ENCODE measurements around the gene DENND5A.

Gene DENND5A

DNA sequence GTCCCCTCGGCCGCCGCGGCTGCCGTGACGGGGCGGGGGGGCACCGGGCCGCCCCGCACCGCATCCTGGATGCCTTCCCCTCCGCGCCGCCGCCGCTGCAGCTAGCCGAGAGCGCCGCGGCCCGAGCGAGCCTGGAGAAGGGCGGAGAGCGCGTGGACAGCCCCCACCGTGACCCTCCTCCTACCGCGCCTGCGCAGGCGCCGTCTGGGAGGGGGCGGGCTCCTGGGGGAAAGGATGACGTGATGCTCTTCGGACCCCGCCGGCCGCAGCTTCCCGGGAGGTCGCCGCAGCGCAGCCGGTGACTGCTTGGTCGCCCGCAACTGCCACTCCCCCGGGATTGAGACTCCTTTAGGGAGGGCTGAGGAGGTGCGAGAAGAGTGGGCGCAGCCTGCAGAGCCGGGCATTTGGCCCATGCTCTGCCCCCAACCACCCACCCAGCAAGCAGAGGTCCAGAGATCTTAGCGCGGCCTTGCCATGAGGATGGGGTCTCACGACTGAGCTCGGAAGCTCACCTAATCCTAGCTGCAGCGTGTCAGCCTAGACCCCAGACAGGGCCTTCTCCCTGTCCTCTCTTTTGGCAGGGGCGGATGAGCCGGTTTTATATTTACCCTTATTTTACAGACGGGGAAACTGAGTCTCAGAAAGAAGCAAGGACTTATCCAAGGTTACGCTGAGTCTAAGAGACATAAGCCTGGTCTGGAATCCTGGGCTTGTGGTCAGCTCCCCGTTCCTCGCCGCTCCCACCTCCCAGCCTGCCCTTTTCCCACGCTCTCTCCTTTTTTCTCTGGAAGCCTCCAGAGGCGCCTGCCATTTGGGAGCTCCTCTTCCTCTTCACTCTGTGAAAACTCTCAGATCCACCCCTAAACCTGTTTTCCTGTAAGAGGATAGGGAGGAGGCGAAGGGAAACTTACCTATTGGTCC lies at the start of gene DENND5A:
DENND5A (minus strand) TSS at position 140 of the 921 bp plus-strand sequence. CDS start 281 bp downstream, outside the sequence.
- Mint-ChIP-seq H3K36me3 (no peaks in the 10 kb centered on the region), H3K27me3 (no peaks in the 10 kb centered on the region), H3K4me3 (peak within 1 kb of the TSS; percentile 95), H3K27ac (peak within 1 kb of the TSS; percentile 99), H3K9me3 (no peaks in the 10 kb centered on the region), H3K4me1 (peaks cover 37% of the 10 kb centered on the region)

DNA sequence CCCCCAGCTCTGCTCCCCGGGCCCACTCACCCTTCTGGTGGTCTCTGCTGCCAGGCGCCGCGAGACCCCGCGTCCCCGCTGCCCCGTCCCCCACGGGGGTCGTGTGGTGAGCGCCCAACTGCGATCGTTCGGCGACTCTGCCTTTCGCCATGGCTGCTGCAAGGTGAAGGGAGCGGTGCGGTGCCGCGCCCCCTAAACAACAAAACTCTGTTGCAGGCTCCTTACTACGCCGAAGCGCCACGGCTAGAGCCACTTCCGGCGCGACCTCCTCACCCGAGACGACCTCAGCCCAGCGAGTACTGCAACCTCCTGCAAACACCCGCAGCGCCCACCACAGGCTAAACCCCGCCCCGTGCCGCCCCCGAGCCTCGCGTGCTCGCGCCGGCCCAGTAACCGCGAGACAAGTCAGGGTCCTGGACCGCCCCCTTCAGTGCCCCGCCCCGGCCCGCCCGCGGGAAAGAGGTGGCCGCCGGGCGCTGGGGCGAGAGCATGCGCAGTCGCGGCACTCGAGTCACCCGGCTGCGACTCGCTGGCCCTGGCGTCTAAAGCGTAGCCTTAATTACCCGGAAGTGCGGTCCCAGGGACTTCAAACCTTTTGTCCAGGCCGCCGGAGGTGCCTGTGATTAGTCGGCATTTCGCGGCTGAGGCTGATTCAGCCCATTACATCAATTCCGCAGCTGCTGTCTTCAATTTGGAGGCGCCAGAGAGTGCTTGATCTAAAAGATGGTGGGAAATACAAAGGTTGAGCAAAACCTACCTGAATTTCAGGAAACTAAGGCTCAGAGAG lies 49.3 kb upstream of the DENND5A start, which contains the start of gene TMEM41B:
TMEM41B (minus strand) TSS at position 303 of the 787 bp plus-strand sequence; CDS start at position 151, 152 bp downstream.
- Mint-ChIP-seq H3K9me3 (no peaks in the 10 kb centered on the region), H3K4me1 (peaks cover 37% of the 10 kb centered on the region), H3K4me3 (peak within 1 kb of the TSS; percentile 99)

DNA sequence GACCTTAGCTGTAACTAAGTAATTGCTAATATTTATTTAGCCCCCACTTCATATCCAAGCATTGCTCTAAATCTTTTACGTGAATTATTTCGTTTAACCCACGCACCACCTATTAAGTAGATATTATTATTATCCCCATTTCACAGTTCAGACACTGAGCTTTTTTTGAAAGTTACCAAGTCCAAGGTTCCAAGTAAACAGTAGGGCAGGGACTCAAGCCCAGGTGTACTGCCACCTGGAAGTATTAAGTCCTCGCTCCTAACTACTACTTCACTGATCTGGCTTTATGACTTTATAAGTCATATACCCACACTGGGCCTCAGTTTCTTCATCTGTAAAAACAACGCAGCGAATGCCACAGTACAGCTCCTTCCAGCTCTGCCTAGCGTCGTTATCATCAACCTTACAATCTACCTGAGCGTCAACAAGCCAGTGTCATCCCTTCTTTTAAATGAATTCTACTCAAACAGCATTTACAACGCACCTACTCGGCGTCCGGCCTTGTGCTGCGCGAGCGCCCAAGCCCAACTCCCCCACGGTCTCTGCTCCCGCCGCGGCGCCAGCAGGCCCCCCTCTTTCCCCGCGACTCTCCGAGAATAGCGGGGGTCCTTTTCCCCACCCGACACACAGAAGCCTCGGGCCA lies 48.6 kb upstream of the DENND5A start:
- H3K4me1 Mint-ChIP-seq: peaks cover 43% of the 10 kb centered on the region
- peak overlapping the region; percentile 97 for H3K27ac Mint-ChIP-seq
- H3K9me3 Mint-ChIP-seq: no peaks in the 10 kb centered on the region
- peaks cover 6% of the 10 kb centered on the region for H3K36me3 Mint-ChIP-seq
- peaks cover 7% of the 10 kb centered on the region for H3K27me3 Mint-ChIP-seq
- peak overlapping the region; percentile 99 for H3K4me3 Mint-ChIP-seq

More for the DNA sequence above, 49.3 kb upstream of the DENND5A start, which contains the start of gene TMEM41B:
- Mint-ChIP-seq H3K27me3 (peaks cover 7% of the 10 kb centered on the region), H3K36me3 (peaks cover 6% of the 10 kb centered on the region), H3K27ac (peak within 1 kb of the TSS; percentile 97)

DNA sequence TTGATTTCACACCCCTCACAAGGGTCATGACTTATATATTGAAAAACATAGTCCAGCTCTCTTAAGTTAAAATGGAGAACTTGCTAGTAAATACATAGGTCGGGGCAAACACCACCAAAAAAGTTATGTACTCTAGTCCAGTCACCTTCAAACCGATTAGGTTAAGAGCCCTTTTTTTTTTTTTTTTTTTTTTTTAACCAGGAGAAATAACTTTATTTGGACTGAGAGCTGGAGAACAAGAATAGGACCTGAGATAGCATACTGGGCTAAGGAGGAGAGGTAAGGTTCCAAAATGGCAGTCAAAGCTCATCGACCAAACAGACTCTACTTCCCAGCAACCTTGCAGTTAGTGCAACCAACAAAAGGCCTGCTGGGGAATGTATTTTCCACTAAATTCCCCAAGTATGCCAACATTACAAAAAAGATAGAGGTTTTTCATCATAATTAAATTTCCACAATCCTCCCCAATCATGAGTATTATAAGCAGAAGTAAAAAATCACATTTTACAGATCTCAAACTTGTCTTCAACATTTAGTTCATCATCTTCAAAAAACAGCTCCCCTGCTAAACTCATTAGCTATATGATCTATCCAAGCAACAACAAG lies 45.4 kb upstream of the DENND5A start:
- Mint-ChIP-seq H3K27me3 (no peaks in the 10 kb centered on the region), H3K4me3 (peak overlapping the region; percentile 37), H3K36me3 (peaks cover 13% of the 10 kb centered on the region), H3K9me3 (no peaks in the 10 kb centered on the region), H3K4me1 (peaks cover 55% of the 10 kb centered on the region), H3K27ac (peak overlapping the region; percentile 47)

DNA sequence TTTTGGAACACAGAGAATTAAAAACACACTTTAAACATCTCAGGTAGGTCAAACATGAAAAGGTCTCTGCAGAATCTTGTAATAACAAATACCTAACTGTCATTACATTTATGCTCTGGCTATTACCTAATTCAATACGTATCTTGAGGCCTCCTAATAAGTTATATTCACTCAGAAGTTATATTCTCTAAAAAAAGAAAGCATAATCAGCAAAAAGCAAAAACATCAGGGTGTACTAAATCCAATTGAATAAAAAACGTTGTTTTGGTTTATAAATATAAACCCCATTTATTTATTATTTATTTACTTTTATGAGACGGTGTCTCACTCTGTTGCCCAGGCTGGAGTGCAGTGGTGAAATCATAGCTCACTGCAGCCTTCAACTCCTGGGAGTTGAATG lies 39.0 kb upstream of the DENND5A start:
- no peak overlapping the region for H3K4me3 Mint-ChIP-seq
- H3K27ac Mint-ChIP-seq: no peak overlapping the region
- no peaks in the 10 kb centered on the region for H3K27me3 Mint-ChIP-seq
- peaks cover 25% of the 10 kb centered on the region for H3K4me1 Mint-ChIP-seq
- H3K36me3 Mint-ChIP-seq: peaks cover 8% of the 10 kb centered on the region
- no peaks in the 10 kb centered on the region for H3K9me3 Mint-ChIP-seq

DNA sequence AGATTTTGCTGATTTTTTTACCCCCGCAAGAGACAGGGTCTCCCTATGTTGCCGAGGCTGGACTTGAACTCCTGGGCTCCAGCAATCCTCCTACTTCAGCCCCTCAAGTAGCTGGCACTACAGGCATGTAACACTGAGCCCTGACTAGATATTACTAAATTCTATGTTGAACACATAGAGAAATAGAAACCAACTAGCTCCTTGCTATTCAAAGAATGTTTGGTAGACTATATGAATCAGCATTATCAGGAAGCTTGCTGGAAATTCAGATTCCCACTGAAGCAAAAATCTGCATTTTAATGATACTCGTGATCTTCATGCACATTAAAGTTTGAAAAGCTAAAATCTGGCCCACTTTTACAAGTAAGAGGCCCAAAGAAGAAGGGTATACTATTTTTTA lies 37.3 kb upstream of the DENND5A start:
- H3K9me3 Mint-ChIP-seq: no peaks in the 10 kb centered on the region
- H3K4me3 Mint-ChIP-seq: no peak overlapping the region
- H3K36me3 Mint-ChIP-seq: peaks cover 4% of the 10 kb centered on the region
- peaks cover 15% of the 10 kb centered on the region for H3K4me1 Mint-ChIP-seq
- H3K27me3 Mint-ChIP-seq: no peaks in the 10 kb centered on the region
- no peak overlapping the region for H3K27ac Mint-ChIP-seq

DNA sequence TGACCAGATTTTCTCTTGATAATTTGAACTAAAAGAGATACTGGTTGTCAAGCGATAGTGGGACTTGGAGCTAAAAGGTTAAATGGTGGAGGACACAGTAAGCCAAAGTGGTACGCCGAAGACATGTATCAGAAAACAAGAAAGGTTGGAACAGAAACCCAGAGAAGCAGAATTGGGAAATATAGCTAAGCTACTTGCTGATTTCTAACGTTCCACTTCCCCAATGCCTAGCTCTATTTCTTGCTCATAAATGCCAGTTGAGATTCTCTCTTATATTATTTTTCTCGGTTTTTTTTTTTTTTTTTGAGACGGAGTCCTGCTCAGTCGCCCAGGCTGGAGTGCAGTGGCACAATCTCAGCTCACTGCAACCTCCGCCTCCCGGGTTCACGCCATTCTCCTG lies 36.6 kb upstream of the DENND5A start:
- H3K9me3 Mint-ChIP-seq: no peaks in the 10 kb centered on the region
- H3K27me3 Mint-ChIP-seq: no peaks in the 10 kb centered on the region
- H3K36me3 Mint-ChIP-seq: peaks cover 2% of the 10 kb centered on the region
- H3K4me1 Mint-ChIP-seq: peaks cover 11% of the 10 kb centered on the region
- no peak overlapping the region for H3K27ac Mint-ChIP-seq
- no peak overlapping the region for H3K4me3 Mint-ChIP-seq

DNA sequence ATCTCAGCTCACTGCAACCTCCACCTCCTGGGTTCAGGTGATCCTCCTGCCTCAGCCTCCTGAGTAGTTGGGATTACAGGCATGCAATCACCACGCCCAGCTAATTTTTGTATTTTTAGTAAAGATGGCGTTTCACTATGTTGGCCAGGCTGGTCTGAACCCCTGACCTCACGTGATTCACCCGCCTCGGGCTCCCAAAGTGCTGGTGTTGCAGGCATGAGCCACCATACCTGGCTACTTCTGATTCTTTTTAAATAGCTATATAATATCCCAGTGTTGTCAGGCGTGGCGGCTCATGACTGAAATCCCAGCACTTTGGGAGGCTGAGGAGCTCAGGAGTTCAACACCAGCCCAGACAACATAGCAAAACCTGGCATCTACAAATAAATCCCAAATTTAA lies 28.5 kb upstream of the DENND5A start:
- Mint-ChIP-seq H3K27me3 (no peaks in the 10 kb centered on the region), H3K36me3 (peaks cover 2% of the 10 kb centered on the region), H3K4me3 (no peak overlapping the region), H3K9me3 (no peaks in the 10 kb centered on the region), H3K27ac (no peak overlapping the region), H3K4me1 (peaks cover 8% of the 10 kb centered on the region)

DNA sequence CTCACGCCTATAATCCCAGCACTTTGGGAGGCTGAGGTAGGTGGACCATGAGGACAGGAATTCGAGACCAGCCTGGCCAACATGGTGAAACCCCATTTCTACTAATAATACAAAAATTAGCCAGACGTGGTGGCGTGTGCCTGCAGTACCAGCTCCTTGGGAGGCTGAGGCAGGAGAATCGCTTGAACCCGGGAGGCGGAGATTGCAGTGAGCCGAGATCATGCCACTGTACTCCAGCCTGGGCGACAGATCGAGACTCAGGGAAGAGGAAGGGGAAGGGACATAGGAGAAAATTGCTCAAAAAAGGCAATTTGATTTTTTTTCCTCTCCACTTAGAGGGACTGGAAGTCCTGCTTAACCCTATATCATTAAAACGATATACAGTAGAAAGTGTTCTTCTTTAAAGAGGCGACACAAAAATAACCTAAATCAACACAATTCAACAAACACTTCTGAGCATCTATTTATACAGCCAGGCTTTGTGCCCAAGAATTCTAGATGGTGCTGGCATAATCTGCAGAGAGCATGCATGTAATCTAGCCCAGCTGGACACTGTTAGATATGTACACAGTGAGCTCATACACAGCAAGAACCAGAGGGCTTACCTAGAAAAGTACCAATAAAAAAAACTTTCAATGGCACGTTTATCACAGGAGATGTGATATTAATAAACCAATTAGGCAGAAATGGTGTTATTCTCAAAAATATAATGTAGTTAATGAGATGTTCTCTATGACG lies 20.9 kb upstream of the DENND5A start:
- Mint-ChIP-seq H3K4me1 (peaks cover 14% of the 10 kb centered on the region), H3K36me3 (peaks cover 4% of the 10 kb centered on the region), H3K9me3 (no peaks in the 10 kb centered on the region), H3K4me3 (no peak overlapping the region), H3K27me3 (no peaks in the 10 kb centered on the region), H3K27ac (no peak overlapping the region)

DNA sequence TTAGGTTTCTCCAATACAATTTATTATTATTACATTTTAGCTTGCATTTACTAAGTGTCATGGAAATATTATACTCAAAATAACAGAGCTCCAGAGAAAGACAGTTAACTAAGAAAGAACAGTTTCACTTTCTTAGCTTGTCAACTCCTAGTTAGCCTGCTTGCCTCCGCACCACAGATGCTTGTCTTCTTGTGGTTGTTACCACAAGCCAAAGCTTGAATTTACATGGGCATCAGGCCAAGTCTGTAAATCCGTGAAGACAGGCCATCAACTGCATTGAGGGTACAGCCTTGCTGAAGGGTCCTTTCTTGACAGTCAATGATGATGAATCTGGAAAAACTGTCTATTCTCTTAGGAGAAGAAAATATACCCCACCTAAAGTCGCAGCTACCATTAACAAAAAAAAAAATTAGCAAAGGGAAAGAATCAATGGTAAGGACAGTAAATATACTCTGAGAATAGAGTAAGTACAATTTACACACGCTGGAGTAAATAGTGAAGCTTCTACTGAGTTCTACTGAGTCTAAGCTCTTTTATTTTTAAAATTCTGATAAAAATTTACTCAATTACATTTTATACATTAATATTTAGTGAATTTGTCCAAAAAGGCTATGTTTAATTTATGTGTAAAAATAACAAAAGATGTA lies 15.6 kb upstream of the DENND5A start:
- H3K36me3 Mint-ChIP-seq: peaks cover 6% of the 10 kb centered on the region
- H3K27ac Mint-ChIP-seq: peak overlapping the region; percentile 51
- H3K4me1 Mint-ChIP-seq: peaks cover 19% of the 10 kb centered on the region
- H3K27me3 Mint-ChIP-seq: no peaks in the 10 kb centered on the region
- H3K4me3 Mint-ChIP-seq: peak overlapping the region; percentile 81
- H3K9me3 Mint-ChIP-seq: no peaks in the 10 kb centered on the region

DNA sequence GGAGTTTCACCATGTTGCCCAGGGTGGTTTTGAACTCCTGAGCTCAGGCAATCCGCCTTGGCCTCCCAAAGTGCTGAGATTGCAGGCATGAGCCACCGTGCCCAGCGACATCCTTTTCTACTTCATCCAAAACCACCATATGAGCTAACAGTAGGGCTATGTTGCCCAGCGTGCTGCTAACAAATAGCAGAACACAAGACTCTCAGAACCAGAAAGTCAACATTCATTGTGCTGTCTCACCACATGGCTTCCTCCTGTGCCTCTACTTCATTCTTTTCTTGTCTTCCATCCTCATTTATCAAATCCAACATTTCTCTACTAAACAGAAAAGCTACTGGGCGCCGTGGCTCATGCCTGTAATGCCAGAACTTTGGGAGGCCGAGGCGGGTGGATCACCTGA lies 12.0 kb upstream of the DENND5A start:
- H3K27me3 Mint-ChIP-seq: no peaks in the 10 kb centered on the region
- peaks cover 30% of the 10 kb centered on the region for H3K4me1 Mint-ChIP-seq
- no peak overlapping the region for H3K27ac Mint-ChIP-seq
- peaks cover 2% of the 10 kb centered on the region for H3K36me3 Mint-ChIP-seq
- H3K4me3 Mint-ChIP-seq: no peak overlapping the region
- H3K9me3 Mint-ChIP-seq: no peaks in the 10 kb centered on the region

DNA sequence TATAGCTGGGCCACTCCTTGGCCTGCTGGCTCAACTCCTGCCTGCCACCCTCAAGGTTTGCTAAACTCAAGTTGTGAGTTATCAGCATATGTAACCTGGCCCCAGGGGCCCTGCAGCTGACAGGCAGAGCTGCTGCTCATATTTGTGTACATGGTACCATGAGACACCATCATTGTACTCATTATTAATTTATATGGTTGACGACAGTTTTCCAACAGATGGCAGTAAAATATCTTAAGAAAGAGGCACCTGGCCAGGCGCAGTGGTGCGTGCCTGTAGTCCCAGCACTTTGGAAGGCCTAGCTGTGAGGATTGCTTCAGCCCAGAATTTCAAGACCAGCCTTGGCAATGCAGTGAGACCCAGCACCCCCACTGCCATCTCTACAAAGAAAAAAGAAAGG lies 11.4 kb upstream of the DENND5A start:
- H3K4me3 Mint-ChIP-seq: no peak overlapping the region
- H3K27ac Mint-ChIP-seq: no peak overlapping the region
- H3K36me3 Mint-ChIP-seq: peaks cover 2% of the 10 kb centered on the region
- no peaks in the 10 kb centered on the region for H3K9me3 Mint-ChIP-seq
- peaks cover 29% of the 10 kb centered on the region for H3K4me1 Mint-ChIP-seq
- H3K27me3 Mint-ChIP-seq: no peaks in the 10 kb centered on the region

DNA sequence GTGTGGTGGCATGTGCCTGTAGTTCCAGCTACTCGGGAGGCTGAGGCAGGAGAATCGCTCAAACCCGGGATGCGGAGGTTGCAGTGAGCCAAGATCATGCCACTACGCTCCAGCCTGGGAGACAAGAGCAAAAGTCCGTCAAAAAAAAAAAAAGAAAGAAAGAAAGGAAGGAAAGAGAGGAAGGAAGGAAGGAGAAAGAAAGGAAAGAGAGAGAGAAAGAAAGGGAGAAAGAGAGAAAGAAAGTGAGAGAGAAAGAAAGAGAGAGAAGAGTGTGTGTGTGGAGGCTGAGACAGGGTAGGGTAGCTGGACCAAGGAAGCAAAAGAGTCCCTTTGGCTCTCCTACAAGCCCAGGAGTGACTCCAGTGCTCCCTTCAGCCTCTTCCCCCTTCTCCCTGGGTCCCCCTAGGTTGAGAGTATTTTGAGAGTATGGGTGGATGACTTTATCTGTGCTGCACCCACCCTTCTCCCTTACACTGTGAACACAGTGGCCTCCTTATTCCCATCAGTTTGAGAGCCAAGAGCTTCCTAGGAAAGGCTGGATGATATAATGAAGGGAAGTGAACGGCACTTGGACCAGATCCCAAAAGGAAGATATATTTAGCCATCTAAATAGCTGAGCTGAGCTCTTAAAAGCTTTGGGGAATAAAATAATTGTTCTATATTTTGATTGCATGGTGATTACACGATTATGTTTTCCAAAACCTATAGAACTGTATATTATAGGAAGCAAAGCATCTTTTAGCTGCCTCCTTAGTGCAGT lies 9.5 kb upstream of the DENND5A start:
- no peak overlapping the region for H3K4me3 Mint-ChIP-seq
- no peaks in the 10 kb centered on the region for H3K27me3 Mint-ChIP-seq
- peaks cover 14% of the 10 kb centered on the region for H3K4me1 Mint-ChIP-seq
- H3K36me3 Mint-ChIP-seq: peaks cover 2% of the 10 kb centered on the region
- H3K9me3 Mint-ChIP-seq: no peaks in the 10 kb centered on the region
- peak overlapping the region; percentile 68 for H3K27ac Mint-ChIP-seq
